ENCODE results near the gene MT1E.
"Not testable (repeated sequence)": the region's sequence is repeated elsewhere in the genome, so short reads cannot be mapped to it uniquely, and the experiment has no call there.

Gene MT1E

DNA sequence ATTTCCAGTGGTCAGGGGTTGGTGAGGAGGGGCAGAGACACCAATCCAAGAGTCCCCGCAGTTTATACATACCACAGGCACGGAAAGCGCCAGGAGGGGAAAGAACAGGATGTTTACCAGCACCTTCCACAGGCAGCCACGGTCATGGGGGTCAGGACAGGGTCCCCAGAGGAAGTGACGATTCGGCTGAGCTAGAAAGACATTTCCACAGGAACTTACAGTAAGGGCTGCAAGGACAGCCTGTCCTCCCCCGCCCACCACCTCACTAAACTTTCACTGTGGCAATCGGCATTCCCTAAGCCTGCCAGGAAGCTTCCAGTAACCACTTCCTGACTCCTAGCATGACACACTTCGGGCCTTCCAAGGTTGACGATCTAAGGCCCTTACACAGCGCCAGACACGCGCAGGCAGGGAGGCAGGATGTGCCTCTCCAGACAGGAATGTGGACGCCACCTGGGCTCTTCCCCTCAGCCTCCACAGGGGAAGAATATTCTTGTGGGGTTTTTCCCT lies 18.4 kb upstream of the MT1E start:
- no peak for DNase-seq

- DNase-seq, result no peak
Measured at GRCh38 chr16:56607675-56608042, 17.9 kb upstream of the MT1E start.

GRCh38 chr16:56608043-56608875 lies 17.3 kb upstream of the MT1E start, which contains the start of gene MT2A:
Gene MT2A (plus strand): TSS chr16:56608584. CDS start chr16:56608656, 72 bp downstream.
- DNase-seq, result peak; percentile 52 to 82 (median 65)

DNA sequence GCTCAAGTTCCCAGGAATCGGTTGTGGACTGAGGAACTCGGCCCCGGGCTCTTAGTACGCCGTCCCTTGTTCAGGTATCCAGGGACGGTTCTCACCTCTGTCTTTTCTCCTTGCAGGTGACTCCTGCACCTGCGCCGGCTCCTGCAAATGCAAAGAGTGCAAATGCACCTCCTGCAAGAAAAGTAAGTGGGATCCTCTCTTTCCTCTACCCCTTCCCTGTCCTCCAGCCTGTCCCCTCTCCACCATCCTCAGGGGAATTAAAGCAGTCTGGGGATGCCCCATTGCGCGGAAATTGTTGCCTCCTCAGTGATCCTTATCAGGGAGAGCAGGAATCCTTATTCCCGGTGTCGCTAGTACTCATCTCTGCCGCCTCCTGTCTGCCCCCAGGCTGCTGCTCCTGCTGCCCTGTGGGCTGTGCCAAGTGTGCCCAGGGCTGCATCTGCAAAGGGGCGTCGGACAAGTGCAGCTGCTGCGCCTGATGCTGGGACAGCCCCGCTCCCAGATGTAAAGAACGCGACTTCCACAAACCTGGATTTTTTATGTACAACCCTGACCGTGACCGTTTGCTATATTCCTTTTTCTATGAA lies 16.6 kb upstream of the MT1E start:
- no peak for DNase-seq

GRCh38 chr16:56609463-56609921 lies 16.1 kb upstream of the MT1E start:
- DNase-seq, result peak; percentile 31 to 49 (median 40)

DNA sequence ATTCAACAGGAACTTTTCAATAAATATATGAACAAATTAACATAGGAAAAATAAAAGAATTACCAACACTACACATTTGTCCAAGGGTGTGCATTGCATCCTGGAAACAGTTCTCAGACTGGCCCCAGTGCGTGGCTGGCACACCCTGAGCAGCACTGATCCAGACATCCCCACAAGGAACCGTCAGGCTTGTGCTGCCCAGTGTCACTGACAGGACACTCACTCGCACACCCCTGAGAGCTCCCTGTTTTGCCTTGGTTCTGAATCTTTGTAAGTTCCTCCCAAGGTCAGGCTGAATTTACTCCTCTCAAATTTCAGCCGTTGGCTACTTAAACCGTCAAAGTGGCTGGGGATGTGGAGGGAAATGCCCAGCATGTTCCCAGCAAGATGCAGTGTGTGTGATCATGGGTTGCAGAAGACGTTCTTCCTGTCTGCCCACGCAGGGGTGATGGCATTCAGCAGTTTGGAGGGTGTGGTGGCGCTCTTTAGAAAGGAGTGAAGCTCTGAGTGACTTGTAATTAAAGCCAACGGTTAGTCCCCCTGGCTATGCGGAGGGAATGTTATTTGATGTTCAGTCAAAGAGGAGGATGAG lies 15.5 kb upstream of the MT1E start:
- peak in 3 of 4 experiments; percentile 17 to 27 (median 20) for DNase-seq

DNA sequence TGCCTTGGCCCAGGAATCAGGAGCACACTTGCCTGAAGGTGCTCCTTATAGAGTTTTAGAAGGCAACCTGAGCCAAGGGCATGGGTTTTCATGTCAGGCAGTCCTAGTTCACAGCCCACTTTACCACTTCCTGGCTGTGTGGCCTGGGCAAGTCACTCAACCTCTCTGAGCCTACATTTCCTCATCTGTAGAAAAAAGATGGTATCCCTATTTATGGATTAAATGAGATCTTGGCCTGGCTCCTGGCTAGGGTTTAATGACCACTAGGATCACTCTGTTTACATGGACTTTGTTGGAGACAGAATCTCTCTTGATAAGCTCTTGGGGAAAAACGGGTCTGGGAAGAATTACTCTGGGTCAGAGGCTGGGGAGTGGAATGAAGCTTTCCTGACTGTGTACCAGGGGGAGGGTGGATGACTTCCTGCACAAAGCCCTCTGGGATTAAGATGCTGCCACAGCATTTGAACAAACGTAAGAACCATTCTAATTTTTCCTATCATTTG lies 14.9 kb upstream of the MT1E start:
- no peak for DNase-seq

DNA sequence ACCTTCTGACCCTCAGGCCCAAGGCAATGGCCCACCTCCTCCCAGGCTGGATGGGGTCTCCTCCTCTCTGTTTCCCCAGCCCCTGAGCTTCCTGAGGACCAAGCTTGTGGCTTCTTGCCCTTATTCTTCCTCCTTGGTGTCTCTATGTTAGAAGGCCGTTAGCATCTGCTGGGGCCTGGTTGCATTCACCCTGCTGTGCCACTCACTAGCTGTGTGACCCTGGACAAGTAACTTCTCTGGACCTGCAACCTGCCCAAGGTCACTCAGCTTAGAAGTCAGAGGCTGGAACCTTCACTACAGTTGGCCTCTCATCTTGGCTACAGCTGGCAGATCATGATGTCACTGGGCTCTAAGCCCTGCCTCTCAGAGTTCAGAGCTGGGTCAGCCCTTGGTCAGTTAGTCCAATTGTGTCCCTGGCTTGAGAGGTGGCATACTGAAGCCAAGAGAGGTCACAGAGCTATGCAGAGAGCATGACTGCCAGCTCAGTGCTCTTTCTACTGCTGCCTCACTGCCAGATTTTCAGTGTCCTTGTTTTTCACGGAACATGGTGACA lies 14.2 kb upstream of the MT1E start:
- no peak for DNase-seq

GRCh38 chr16:56613706-56614105 lies 11.9 kb upstream of the MT1E start:
- no peak for DNase-seq

- DNase-seq, result no peak
Measured at GRCh38 chr16:56614549-56614991, 11.0 kb upstream of the MT1E start.

GRCh38 chr16:56615353-56615752 lies 10.2 kb upstream of the MT1E start:
- no peak for DNase-seq

GRCh38 chr16:56616608-56617211 lies 8.9 kb upstream of the MT1E start:
- DNase-seq, result no peak

- DNase-seq, result peak in 1 of 4 experiments; percentile 38
Measured at GRCh38 chr16:56617212-56618085, 8.1 kb upstream of the MT1E start.

- DNase-seq, result no peak
Measured at GRCh38 chr16:56618138-56618537, 7.4 kb upstream of the MT1E start.

- no peak for DNase-seq
Measured at GRCh38 chr16:56620339-56620897, 5.2 kb upstream of the MT1E start.

- not testable (repeated sequence) for DNase-seq
Measured at GRCh38 chr16:56621665-56622445, 3.7 kb upstream of the MT1E start.

- DNase-seq, result not testable (repeated sequence)
Measured at GRCh38 chr16:56623184-56623583, 2.4 kb upstream of the MT1E start.

- DNase-seq, result no peak
Measured at GRCh38 chr16:56623637-56624036, 1.9 kb upstream of the MT1E start.

DNA sequence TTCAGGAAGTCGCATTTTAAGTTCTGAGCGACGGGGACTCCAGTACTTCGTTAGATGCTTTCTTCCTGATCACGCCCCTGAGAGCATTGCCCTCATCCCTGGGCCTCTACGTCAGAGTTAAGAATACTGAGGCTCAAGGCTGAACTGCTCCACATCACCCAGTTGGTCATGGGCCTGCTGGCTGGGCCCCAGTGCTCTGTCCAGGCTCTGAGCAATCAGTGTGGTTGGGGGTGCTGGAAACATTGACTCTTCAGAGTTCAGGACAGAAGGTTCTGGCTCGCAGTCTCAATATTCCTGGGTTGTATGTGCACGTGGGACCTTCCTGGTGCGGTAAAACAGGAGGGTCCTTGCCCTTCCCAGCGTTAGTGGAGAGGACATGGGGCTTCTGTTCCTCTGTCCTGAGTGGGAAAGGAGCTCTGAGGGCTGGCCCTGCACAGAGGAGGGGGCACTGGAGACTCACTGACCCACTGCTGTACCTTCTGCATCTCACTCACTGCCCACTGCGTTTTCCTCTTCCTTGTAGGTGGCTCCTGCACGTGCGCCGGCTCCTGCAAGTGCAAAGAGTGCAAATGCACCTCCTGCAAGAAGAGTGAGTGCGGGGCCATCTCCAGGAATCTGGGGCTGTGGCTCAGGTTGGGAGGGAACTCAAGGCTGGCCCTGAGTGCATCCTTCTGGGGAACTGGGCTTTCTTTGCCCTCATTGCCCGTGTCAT lies 518 bp downstream of the MT1E start:
- DNase-seq, result no peak

GRCh38 chr16:56626685-56627084 lies 1.1 kb downstream of the MT1E start:
- DNase-seq, result no peak
